Measurements from ENCODE around the gene PPP1R12B.
"Not testable (repeated sequence)": the region's sequence is repeated elsewhere in the genome, so short reads cannot be mapped to it uniquely, and the experiment has no call there.

Gene PPP1R12B

DNA sequence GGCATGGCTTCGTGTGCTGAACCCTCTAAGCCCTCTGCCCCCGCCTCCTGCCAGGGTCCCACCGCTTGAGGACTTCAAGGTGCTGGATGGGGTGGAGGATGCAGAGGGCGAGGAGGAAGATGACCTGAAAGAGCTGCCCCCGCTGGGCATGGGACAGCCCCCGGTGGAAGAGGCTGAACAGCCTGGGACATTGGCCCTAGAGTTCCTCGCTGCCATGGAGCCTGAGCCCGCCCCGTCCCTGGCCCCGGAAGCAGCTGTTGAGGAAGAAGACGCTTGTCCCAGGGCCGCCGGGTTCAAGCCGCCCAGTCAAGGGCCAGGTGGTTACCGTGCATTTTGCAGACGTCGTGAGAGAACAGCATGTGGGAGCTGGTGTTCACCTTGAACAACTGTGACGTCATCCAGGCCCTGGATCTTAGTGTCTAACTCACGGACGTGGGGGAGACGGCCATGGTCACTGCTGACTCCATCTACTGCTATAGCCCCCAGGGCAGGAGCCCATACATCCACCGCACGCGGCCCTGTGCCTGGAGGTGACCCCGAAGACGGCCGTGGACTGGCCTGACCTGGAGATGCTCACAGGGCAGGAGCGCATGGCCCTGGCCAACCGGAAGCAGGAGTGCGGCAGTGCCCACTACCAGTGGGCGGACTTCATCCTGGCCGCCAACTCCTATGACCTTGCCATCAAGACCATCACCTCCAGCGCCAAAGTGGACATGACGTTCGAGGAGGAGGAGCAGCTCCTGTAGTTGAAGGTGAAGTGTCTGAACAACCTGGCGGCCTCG lies 90.1 kb downstream of the PPP1R12B start:
- Histone ChIP-seq H3K27me3 (no peaks in the 10 kb centered on the region), H3K9me3 (no peaks in the 10 kb centered on the region), H3K4me1 (ENCODE audit: control insufficient read depth in 1 of 2, insufficient read depth in 1 of 2, low read depth in 1 of 2, low read length in 1 of 2) (peaks cover 7% of the 10 kb centered on the region in 2 experiments), H3K4me3 (ENCODE audit: low read depth in 1 of 2, low read length in 1 of 2) (no peak overlapping the region), H3K36me3 (peaks cover 83% of the 10 kb centered on the region), H3K27ac (no peak overlapping the region)
- TF ChIP-seq, protein P1, sequence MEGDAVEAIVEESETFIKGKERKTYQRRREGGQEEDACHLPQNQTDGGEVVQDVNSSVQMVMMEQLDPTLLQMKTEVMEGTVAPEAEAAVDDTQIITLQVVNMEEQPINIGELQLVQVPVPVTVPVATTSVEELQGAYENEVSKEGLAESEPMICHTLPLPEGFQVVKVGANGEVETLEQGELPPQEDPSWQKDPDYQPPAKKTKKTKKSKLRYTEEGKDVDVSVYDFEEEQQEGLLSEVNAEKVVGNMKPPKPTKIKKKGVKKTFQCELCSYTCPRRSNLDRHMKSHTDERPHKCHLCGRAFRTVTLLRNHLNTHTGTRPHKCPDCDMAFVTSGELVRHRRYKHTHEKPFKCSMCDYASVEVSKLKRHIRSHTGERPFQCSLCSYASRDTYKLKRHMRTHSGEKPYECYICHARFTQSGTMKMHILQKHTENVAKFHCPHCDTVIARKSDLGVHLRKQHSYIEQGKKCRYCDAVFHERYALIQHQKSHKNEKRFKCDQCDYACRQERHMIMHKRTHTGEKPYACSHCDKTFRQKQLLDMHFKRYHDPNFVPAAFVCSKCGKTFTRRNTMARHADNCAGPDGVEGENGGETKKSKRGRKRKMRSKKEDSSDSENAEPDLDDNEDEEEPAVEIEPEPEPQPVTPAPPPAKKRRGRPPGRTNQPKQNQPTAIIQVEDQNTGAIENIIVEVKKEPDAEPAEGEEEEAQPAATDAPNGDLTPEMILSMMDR (IDR thresholded peaks at IDR 0.05) = no peak

DNA sequence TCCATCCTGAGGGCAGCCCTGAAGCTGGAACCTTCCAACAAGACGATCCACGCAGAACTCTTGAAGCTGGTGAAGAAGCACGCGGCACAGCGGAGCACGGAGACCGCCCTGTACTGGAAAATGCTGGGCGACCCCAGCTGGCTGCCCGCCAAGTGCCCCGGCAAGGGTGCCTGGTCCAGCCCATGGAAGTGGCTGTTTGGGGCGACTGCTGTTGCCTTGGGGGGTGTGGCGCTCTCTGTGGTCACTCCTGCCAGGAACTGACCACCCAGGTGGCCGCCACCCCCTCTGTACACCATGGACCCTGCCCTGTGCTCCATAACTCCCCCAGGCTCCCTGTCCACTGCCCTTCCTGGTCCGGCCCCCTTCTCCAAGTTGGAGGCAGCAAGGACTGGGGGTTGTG lies 90.8 kb downstream of the PPP1R12B start:
- TF ChIP-seq, protein P1 (IDR thresholded peaks at IDR 0.05) = no peak
- Histone ChIP-seq H3K27me3 (no peaks in the 10 kb centered on the region), H3K4me3 (ENCODE audit: low read depth in 1 of 2, low read length in 1 of 2) (no peak overlapping the region), H3K27ac (no peak overlapping the region), H3K36me3 (peaks cover 79% of the 10 kb centered on the region), H3K4me1 (ENCODE audit: control insufficient read depth in 1 of 2, insufficient read depth in 1 of 2, low read depth in 1 of 2, low read length in 1 of 2) (peaks cover 7% of the 10 kb centered on the region in 2 experiments), H3K9me3 (no peaks in the 10 kb centered on the region)

DNA sequence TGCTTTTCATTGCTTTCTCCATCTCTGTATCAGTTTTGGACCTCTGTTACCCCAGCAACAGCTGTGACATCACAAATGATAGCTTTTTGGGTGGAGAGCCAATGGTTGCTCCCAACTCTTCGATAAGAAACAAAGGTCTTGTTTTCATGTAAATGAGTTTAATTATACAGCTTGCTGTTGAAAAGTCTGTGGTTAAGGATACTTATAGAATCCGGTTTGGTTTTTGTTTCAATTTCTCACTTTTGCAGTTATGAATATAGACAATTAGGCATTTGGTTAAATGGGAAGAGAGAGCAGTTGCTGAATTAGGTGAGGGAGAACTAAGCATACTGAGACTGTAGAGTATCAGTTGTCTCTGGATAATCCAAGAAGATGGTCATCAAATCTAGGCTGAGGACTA lies 99.6 kb downstream of the PPP1R12B start:
- not testable (repeated sequence) for H3K9me3 ChIP-seq; H3K4me3 ChIP-seq (ENCODE audit: low read depth in 1 of 2, low read length in 1 of 2); H3K4me1 ChIP-seq (ENCODE audit: control insufficient read depth in 1 of 2, insufficient read depth in 1 of 2, low read depth in 1 of 2, low read length in 1 of 2); H3K27me3 ChIP-seq; H3K27ac ChIP-seq
- peaks cover 54% of the 10 kb centered on the region for H3K36me3 ChIP-seq

DNA sequence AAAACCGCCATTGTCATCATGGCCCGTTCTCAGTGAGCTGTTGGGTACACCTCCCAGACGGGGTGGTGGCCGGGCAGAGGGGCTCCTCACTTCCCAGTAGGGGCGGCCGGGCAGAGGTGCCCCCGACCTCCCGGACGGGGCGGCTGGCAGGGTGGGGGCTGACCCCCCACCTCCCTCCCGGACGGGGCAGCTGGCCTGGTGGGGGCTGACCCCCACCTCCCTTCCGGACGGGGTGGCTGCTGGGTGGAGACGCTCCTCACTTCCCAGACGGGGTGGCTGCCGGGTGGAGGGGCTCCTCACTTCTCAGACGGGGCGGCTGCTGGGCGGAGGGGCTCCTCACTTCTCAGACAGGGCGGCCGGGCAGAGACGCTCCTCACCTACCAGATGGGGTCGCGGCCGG lies 103.1 kb downstream of the PPP1R12B start:
- H3K36me3 ChIP-seq = peaks cover 43% of the 10 kb centered on the region
- H3K9me3 ChIP-seq; H3K4me3 ChIP-seq (ENCODE audit: low read depth in 1 of 2, low read length in 1 of 2); H3K27me3 ChIP-seq; H3K27ac ChIP-seq; H3K4me1 ChIP-seq (ENCODE audit: control insufficient read depth in 1 of 2, insufficient read depth in 1 of 2, low read depth in 1 of 2, low read length in 1 of 2): not testable (repeated sequence)

DNA sequence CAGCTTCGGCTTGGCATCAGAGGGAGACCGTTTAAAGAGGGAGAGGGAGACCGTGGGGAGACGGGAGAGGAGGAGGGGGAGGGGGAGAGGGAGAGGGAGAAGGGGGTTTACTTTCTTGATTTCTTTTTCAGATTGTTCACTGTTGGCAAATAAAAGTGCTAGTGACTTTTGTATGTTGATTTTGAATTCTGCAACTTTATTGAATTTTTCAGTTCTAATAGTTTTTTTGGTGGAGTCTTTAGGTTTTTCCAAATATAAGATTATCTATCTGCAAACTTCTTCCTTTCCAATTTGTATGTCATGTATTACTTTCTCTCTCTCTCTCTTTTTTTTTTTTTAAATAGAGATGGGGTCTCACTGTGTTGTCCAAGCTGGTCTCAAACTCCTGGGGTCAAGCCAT lies 104.0 kb downstream of the PPP1R12B start:
- Histone ChIP-seq H3K27me3 (no peaks in the 10 kb centered on the region), H3K36me3 (peaks cover 43% of the 10 kb centered on the region)
- TF ChIP-seq, protein P1 (IDR thresholded peaks at IDR 0.05) = no peak

DNA sequence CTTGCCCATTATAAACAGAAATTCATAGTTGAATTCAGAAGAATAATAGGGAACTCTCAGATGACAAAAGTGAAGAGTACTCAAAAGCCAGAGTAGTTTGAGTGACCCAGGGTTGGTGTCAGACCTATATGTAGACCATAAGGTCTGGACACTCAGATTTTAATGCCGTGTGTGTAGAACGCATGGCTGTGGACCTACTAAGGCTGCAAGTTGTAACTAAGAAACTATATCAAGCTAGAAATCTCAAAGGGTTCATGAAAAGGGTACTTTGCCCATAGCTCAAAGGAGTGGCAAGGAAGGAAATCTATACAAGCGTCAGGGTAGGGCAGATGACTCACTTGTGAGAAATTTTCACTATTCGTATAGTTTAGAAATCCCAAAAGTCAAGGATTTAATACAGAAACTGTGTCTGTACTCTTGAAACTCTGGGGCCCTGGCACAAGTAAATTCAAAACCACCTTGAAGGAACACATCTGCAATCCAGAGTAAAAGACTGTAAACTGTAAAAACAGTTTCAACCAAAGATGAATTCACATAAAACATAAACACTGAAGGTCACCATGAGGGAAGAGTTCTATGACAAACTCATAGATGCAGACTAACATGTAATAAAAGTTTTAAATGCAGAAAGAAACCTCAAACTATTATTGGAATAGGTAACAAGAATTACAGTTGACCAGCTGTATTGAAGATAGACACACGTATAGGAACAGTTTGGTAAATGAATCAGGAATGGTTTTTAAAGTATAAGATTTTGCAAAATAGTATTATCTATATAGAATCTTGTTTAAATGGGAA lies 108.1 kb downstream of the PPP1R12B start:
- H3K4me3 ChIP-seq (ENCODE audit: low read depth in 1 of 2, low read length in 1 of 2); H3K27me3 ChIP-seq; H3K27ac ChIP-seq; H3K4me1 ChIP-seq (ENCODE audit: control insufficient read depth in 1 of 2, insufficient read depth in 1 of 2, low read depth in 1 of 2, low read length in 1 of 2); H3K9me3 ChIP-seq: not testable (repeated sequence)
- peaks cover 20% of the 10 kb centered on the region for H3K36me3 ChIP-seq

More for the DNA sequence above, 104.0 kb downstream of the PPP1R12B start:
- Histone ChIP-seq H3K4me3 (ENCODE audit: low read depth in 1 of 2, low read length in 1 of 2) (no peak overlapping the region), H3K4me1 (ENCODE audit: control insufficient read depth in 1 of 2, insufficient read depth in 1 of 2, low read depth in 1 of 2, low read length in 1 of 2) (no peaks in the 10 kb centered on the region), H3K27ac (no peak overlapping the region), H3K9me3 (no peaks in the 10 kb centered on the region)

DNA sequence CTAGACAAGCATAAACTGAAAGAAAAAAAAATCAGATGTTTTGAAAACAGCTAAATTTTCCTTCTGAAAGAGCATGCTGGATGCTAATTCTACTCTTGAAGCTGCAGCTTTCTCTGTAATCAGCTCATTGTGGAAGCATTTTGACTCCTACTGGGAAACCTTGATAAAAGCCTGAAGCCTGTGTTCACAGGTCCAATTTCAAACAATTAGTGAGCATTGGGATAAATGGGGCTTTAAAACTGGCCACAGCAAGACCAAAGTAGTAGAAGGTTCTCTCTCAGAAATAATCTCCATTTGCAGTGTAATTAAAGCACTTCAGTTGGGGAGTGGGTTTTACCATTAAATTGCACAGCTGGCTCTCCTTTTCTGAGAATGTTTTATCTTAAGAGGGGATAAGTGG lies 110.2 kb downstream of the PPP1R12B start:
- not testable (repeated sequence) for H3K4me1 ChIP-seq (ENCODE audit: control insufficient read depth in 1 of 2, insufficient read depth in 1 of 2, low read depth in 1 of 2, low read length in 1 of 2); H3K9me3 ChIP-seq; H3K27me3 ChIP-seq; H3K4me3 ChIP-seq (ENCODE audit: low read depth in 1 of 2, low read length in 1 of 2); H3K27ac ChIP-seq
- peaks cover 22% of the 10 kb centered on the region for H3K36me3 ChIP-seq

DNA sequence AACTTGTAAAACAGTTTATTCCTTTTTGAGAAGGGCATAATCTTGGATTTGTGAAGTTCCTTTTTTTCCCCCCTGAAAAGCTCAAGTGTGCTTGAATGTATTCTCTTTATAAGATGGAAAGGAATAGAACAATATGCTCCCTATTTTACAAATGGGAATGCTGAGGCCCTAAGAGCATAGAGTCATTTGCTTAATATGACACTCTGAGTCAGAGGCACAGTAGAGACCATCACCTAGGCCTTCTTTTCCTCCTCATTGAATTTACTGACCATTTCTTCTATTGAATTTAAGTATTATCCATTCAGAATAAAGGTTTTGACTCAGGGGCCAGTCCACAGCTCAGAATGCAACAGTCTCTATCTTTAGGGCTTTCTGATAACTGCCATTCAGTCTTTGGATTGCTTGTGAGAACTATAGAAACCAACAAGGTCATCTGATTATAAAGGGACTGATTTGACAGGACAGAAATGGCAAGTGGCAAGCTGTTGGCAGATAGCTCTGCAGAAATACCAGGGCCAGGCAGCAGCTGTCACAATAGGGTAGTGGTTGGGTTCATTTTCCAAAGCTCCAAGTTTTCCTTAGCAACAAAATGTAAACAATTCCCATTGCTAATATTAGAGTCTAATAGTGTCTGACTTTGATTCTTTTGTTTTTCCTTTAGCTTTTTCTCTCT lies 111.1 kb downstream of the PPP1R12B start:
- not testable (repeated sequence) for H3K4me3 ChIP-seq (ENCODE audit: low read depth in 1 of 2, low read length in 1 of 2); H3K4me1 ChIP-seq (ENCODE audit: control insufficient read depth in 1 of 2, insufficient read depth in 1 of 2, low read depth in 1 of 2, low read length in 1 of 2); H3K27me3 ChIP-seq; H3K9me3 ChIP-seq; H3K27ac ChIP-seq
- peaks cover 20% of the 10 kb centered on the region for H3K36me3 ChIP-seq

DNA sequence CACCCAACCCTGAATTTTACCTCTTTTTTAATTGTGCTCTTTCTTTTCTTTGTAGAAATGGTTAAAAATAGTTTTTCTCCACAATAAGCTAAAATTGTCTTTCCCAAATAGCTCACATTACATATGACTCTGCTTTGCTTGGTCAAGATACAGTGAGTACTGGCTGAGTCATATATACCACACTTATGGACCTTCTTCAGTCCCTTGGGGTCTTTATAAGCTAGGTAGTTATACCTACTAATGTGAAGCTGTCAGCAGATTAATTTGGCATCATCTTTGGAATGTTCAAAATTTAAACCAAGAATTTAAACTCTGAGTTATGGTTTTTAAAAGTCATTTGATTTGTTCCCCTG lies 111.6 kb downstream of the PPP1R12B start:
- H3K27me3 ChIP-seq; H3K9me3 ChIP-seq; H3K4me1 ChIP-seq (ENCODE audit: control insufficient read depth in 1 of 2, insufficient read depth in 1 of 2, low read depth in 1 of 2, low read length in 1 of 2); H3K4me3 ChIP-seq (ENCODE audit: low read depth in 1 of 2, low read length in 1 of 2); H3K27ac ChIP-seq: not testable (repeated sequence)
- H3K36me3 ChIP-seq = peaks cover 15% of the 10 kb centered on the region
